Kidney (tissue), 14 donors: Measurements from ENCODE around the gene RBMS1. TPM values are rescaled to one million over a fixed set of nuclear protein-coding genes. Genes with fewer than 3 reads are reported as not detected.

Experiments used
- DNase-seq, 5 donors: peaks; one replicate each; pipeline ENCODE4 v3.0.0-alpha.2; 2013 to 2020
- FAIRE-seq: peaks from 2 replicates; lab custom pipeline; 2012; peaks lifted over from hg19 to GRCh38; lab: Jason Lieb, UNC
- H3K27ac ChIP-seq, 2 donors: one replicate each; pipeline ENCODE4 v1.7.0; 2013; ENCODE audit warnings: low read depth in 2 of 2, low read length in 2 of 2, inconsistent platforms in 1 of 2
- H3K27me3 ChIP-seq: one replicate; pipeline ENCODE4 v1.7.1; 2013; ENCODE audit warnings: low read length, inconsistent platforms; ENCODE audit not compliant: control insufficient read depth, insufficient read depth
- H3K36me3 ChIP-seq, 3 donors: one replicate each; pipeline versions ENCODE4 v1.7.0 to v1.7.1; 2013; ENCODE audit warnings: low read length in 3 of 3, control low read depth in 1 of 3, inconsistent platforms in 1 of 3; ENCODE audit not compliant: insufficient read depth in 3 of 3, control insufficient read depth in 2 of 3
- H3K4me1 ChIP-seq, 3 donors: one replicate each; pipeline versions ENCODE4 v1.7.0 to v1.7.1; 2013; ENCODE audit warnings: low read length in 3 of 3, inconsistent platforms in 1 of 3, low read depth in 1 of 3; ENCODE audit not compliant: control insufficient read depth in 2 of 3, insufficient read depth in 2 of 3
- H3K4me3 ChIP-seq, 3 donors: one replicate each; pipeline versions ENCODE4 v1.7.0 to v1.8.1; 2013; ENCODE audit warnings: low read length in 3 of 3, control low read depth in 1 of 3, inconsistent platforms in 1 of 3
- H3K9ac ChIP-seq, 3 donors: one replicate each; pipeline versions ENCODE4 v1.7.0 to v1.7.1; 2013; ENCODE audit warnings: low read length in 3 of 3, control low read depth in 1 of 3, inconsistent platforms in 1 of 3
- H3K9me3 ChIP-seq, 3 donors: one replicate each; pipeline versions ENCODE4 v1.7.0 to v1.7.1; 2013; ENCODE audit warnings: low read length in 3 of 3, control low read depth in 1 of 3, inconsistent platforms in 1 of 3; ENCODE audit not compliant: control insufficient read depth in 2 of 3, insufficient read depth in 1 of 3
- intact Hi-C: fragments of 100-400 bp; cut with DNase I; formaldehyde crosslinking; loops from one replicate; pipeline ENCODE4 v1.11.1; 2022
- polyA plus RNA-seq: library from polyadenylated mRNA; stranded (reverse); fragments of 350-450 nt; fragmentation: Illumina TruSeq; extraction: RNeasy Lipid Tissue Mini Kit (QIAGEN cat#74804); gene quantifications from one replicate; pipeline ENCODE4 v1.2.3, GENCODE V29; 2014; ENCODE audit warnings: low read depth, low replicate concordance; ENCODE audit not compliant: insufficient read depth
- total RNA-seq: library from RNA; stranded (reverse); fragmentation: NEBNext Ultra II Directional; extraction: Animal tissue kit (Norgen Biotek cat#: 25700); gene quantifications from one replicate; pipeline ENCODE4 v1.2.1, GENCODE V29; 2021
- TF ChIP-seq, protein P1 (sequence below): IDR thresholded peaks from 3 replicates; pipeline ENCODE4 v1.5.1; 2012; ENCODE audit warnings: mild to moderate bottlenecking, moderate library complexity, borderline replicate concordance; ENCODE audit not compliant: insufficient read depth; ENCODE audit errors: extremely low read depth
- donor health status: control.
- donor health status: control.
- donor health status: control.
- donor health status: control.
- donor health status: control.
- donor health status: DM: yes; HTN: yes; CAD: no.
- donor health status: Normal renal cell carcinoma (clear cell type).

Gene RBMS1
- total and polyA plus RNA-seq, 2 donors from 2014 or later, result 25.6 to 94.8 TPM

DNA sequence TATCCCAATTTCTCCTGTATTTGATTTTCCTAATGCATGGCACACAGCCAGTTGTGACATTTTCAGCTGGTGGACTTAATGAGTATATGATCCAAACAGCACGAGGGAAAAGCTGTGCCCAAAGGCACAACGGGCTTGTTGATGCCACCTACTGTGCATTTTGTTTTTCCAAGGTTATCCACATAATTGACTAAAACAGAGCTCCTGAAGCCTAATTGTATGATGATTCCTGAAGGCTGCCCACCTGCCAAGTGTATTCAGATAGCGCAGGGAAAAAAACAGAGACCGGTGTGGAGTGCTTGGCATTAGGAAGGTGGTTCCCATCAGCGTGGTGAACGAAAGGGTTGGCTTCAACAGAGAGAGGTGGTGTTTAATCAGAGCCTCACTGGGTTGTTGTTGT lies 14.9 kb downstream of the RBMS1 start:
- FAIRE-seq (no peak), DNase-seq (no peak)
- TF ChIP-seq, protein P1, sequence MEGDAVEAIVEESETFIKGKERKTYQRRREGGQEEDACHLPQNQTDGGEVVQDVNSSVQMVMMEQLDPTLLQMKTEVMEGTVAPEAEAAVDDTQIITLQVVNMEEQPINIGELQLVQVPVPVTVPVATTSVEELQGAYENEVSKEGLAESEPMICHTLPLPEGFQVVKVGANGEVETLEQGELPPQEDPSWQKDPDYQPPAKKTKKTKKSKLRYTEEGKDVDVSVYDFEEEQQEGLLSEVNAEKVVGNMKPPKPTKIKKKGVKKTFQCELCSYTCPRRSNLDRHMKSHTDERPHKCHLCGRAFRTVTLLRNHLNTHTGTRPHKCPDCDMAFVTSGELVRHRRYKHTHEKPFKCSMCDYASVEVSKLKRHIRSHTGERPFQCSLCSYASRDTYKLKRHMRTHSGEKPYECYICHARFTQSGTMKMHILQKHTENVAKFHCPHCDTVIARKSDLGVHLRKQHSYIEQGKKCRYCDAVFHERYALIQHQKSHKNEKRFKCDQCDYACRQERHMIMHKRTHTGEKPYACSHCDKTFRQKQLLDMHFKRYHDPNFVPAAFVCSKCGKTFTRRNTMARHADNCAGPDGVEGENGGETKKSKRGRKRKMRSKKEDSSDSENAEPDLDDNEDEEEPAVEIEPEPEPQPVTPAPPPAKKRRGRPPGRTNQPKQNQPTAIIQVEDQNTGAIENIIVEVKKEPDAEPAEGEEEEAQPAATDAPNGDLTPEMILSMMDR, result no peak
- Histone ChIP-seq H3K27me3 (no peaks in the 10 kb centered on the region), H3K9ac (no peak overlapping the region), H3K4me3 (no peak overlapping the region), H3K36me3 (no peaks in the 10 kb centered on the region), H3K27ac (no peak overlapping the region), H3K4me1 (peaks cover 0 to 16% (median 12%) of the 10 kb centered on the region in 3 donors), H3K9me3 (no peaks in the 10 kb centered on the region)
- intact Hi-C loops, result no loop called here

DNA sequence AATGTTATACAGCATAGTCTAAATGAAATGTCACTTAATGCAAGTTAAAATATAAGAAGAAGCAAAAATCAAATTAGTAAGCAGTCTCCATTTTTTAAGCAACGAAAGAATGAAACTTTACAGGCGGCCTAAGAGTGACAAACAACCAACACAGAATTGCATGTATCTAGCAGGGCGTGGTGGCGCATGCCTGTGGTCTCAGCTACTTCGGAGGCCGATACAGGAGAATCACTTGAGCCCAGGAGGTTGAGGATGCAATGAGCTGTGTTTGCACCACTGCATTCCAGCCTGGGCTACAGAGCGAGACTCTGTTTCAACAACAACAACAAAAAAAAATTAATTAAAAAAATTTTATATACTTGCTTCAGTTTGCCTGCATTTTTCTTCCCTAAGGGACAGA lies 16.6 kb downstream of the RBMS1 start:
- Histone ChIP-seq H3K9ac (no peak overlapping the region), H3K4me1 (peaks cover 0 to 9% (median 6%) of the 10 kb centered on the region in 3 donors), H3K27ac (no peak overlapping the region), H3K4me3 (no peak overlapping the region), H3K9me3 (no peaks in the 10 kb centered on the region), H3K27me3 (no peaks in the 10 kb centered on the region), H3K36me3 (no peaks in the 10 kb centered on the region)
- intact Hi-C loops, result no loop called here
- DNase-seq, result no peak
- no peak for FAIRE-seq
- TF ChIP-seq, protein P1, result no peak

DNA sequence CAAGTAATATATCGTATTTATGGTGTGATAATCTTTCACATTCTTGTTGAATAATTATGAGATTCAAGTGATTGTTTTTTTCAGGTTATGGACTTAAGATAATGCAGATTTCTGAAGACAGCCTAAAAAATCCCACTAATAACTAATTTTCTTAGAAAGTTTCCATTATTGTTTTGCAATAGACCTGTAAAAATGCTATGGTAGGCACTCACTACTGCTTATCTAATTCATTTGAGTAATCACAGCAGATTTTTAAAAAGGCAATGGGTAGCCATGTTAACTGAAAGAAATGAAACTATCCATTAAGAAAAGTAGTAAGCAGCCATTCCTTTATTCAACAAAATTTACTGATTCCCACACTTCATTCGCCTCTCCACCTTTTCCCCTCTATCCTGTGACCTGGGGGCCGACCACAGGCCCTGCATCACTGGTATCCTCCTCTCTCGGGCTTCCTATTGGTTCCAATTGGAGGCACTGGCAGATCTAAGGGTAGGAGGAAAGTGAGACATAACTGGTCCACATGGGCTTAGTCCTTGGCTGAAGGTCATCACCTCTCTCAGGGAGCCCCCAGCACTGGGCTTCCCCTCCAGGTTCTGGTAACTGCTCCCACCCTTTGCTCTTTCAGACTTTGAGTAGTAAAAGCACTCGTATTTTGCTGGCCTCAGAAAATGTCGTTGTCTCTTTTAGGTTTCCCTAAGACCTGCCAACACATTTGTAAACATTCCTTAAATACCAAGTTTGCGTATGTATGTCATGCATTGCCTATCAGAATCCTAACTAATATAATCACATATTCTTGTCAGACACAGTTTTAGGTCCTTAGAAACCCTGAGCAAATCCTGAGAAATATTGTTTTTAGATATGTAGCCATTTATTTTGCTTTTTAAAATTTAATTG lies 18.5 kb downstream of the RBMS1 start:
- FAIRE-seq, result no peak
- no peak overlapping the region for H3K27ac ChIP-seq

More for the DNA sequence above, 18.5 kb downstream of the RBMS1 start:
- no peaks in the 10 kb centered on the region for H3K9me3 ChIP-seq
- peaks cover 0 to 9% (median 5%) of the 10 kb centered on the region in 3 donors for H3K4me1 ChIP-seq
- no peaks in the 10 kb centered on the region for H3K36me3 ChIP-seq
- no peak for DNase-seq
- H3K4me3 ChIP-seq, result no peak overlapping the region
- H3K27me3 ChIP-seq, result no peaks in the 10 kb centered on the region
- no peak overlapping the region for H3K9ac ChIP-seq
- TF ChIP-seq, protein P1, result no peak
- intact Hi-C loops, result no loop called here
